Hematopoietic multipotent progenitor cell treated with erythropoietin and hydrocortisone succinate and interleukin-3 and kit ligand, for 8 days (in vitro differentiated cells): ENCODE measurements around the gene DND1.
"Not testable (repeated sequence)": the region's sequence is repeated elsewhere in the genome, so short reads cannot be mapped to it uniquely, and the experiment has no call there.

Experiments used
- DNase-seq: peaks from one replicate; pipeline ENCODE4 v3.0.0-alpha.2; 2015

Gene DND1

DNA sequence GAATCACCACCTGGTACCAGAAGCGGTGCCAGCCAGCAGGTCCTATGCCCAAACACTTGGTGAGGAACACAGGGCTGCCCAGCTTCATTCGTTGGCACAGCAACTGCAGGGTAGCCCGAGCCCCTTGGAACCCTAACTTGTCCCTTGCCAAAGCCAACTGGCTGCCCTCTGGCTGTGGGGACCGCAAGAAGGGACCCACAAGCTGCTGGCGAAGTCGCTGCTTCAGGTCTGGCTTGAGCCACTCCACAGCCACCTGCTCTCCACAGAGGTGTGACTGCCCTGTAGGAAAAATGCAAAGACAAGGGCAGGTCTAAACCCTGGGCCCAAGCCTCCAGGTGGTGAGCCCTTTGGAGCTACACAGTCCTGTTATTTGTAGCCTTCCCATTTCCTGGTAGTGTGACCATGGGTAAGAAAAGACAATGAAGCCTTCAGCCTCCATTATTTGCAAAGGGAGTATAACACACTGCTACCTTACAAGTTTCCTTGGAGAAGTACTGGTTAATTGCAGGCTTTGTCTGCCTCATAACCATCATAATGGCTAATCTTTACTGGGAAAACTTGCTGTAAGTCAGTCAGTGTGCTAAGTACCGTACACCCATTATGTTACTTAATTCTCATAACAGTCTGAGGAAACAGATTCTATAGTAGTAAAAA, 1.8 kb downstream of the DND1 start:
- no peak for DNase-seq

DNA sequence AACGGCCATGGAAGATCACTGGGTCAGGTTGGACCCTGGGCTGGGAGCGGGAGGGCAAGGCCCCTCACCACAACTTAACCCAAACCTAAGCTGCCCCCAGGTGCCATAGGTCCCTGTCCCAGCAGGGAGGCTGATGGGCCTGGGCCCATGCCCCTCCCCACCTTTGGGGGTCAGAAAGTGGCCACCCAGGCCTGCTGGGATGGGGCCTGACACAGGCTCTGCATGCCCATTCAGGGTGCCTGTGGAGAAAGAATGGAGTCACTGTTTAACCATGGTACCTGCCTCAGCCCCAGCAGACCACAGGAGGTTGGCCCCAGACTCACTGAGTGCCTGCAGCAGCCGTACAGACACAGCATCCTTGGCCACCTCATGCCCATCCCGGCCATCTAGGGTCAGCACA, 2.3 kb downstream of the DND1 start:
- not testable (repeated sequence) for DNase-seq

DNA sequence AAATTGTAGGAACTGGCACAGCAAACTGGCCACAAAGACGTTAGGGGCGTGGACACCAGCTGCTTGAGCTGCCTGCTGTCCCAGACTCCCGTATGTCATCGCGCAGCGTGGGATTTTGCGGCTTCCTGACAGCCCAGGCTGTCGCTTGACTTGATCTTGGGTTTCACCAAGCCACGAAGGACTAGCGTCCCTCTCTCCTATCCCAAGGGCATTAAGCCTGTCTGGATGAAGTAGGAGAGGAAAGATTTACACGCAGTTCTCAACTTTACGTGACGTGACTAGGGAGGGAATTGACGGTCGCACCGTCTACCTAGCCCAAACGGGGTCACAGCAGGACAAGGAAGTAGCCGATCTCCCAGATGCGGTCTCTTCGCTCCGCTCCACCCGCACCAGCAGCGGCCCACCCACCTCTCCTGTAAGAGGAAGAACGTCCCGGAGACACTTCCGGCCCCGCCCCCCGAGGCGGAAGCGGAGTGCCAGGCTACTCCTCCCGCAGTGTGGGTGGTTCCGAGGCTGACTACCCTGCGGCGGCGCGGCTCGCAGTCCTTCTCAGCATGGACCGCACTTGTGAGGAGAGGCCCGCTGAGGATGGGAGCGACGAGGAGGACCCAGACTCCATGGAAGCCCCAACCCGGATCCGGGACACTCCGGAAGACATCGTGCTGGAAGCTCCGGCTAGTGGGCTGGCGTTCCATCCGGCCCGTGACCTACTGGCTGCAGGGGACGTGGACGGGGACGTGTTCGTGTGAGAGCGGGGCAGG, 8.8 kb downstream of the DND1 start, which contains the start of gene WDR55:
WDR55 (plus strand) TSS at position 546 of the 761 bp plus-strand sequence; CDS start at position 555, 9 bp downstream.
- peak; percentile 97 for DNase-seq

DNA sequence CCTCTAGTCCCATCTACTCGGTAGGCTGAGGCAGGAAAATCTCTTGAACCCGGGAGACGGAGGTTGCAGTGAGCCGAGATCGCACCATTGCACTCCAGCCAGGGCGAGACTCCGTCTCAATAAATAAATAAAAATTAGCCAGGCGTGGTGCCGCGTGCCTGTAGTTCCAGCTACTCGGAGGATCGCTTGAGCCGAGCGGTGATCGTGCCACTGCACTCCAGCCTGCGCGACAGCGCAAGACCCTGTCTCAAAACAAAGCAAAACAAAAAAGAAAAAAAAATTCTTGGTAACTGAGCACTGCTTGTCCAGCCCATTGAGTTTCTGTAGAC, 9.4 kb downstream of the DND1 start:
- DNase-seq = no peak

DNA sequence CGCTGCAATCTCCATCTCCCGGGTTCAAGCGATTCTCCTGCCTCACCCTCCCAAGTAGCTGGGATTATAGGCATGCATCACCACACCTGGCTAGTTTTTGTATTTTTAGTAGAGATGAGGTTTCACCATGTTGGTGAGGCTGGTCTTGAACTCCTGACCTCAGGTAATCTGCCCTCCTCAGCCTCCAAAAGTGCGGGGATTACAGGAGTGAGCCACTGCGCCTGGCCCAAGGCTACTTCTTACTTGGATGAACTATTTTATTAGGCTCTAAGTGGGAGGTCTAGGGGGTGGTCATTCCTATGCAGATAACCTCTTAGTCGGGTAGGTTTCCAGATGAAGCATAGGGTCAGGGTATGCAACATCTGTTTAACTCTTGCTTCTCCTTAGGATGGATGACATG, 13.0 kb downstream of the DND1 start:
- DNase-seq = not testable (repeated sequence)

DNA sequence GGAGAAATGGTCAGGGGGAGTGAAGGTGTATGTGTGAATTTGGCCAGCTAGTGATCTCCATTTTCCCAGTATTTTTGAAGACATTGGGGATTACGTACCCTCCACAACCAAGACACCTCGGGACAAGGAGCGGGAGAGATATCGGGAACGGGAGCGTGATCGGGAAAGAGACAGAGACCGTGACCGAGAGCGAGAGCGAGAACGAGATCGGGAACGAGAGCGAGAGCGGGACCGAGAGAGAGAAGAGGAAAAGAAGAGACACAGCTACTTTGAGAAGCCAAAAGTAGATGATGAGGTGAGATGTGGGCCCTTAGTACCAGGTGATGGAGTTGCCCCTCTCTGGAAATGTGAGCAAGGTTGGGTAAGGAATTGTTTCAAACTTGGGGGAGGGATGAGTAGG, 14.5 kb downstream of the DND1 start:
- DNase-seq = no peak

DNA sequence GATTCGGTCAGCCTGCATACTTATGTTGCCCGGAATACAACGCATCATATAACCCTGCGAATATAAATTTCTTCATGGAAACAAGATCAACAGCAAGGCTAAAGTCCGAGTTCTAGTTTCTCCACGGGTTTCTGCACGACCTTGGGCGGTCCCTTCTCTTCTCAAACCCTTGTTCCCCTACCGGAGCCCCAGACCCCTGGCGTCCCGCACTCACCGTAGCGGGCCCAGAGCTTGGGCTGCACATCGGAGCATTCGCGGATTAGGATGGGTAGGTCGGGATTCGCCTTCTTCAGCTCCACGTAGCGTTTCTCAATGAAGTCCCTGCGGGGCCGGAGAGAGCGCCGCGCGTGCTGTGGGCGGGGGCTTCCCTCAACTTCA, 26.3 kb downstream of the DND1 start:
- peak; percentile 11 for DNase-seq

DNA sequence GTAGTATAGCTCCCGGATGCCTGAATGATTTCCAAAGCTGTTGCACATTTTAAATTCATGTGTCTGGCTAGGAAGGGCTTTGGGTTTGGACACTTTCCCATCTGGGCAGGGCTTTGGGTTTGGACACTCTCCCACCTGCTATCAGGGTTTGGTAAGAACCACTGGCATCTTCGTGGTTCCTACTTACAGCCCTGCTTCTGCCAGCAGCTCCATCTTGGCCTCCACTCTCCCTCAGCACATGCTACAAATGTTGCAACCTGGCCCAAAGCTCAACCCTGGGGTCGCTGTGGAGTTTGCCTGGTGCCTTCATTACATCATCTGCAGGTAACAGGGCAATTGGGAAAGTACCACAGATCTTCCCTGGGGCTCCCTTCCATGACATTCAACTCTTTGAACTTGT, 30.7 kb downstream of the DND1 start:
- DNase-seq = no peak

DNA sequence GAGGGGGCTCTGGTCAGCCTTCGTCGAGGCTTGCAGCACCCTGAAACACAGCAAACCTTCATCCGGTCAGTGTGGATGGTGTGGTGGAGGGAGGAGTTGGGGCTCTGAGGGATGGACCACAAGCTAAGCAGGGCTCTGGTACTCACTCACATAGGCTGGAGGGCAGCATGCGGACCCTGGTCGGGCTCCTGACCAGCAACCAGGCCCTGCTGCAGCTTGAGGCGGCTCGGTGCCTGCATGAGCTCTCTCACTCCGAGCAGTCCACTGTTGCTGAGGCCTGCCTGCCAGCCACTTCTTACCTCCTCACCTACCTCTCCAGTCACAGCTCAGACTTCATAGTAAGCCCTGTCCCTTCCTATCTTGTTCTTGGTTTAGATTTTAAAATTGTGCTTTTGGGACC, 31.7 kb downstream of the DND1 start:
- DNase-seq = no peak

DNA sequence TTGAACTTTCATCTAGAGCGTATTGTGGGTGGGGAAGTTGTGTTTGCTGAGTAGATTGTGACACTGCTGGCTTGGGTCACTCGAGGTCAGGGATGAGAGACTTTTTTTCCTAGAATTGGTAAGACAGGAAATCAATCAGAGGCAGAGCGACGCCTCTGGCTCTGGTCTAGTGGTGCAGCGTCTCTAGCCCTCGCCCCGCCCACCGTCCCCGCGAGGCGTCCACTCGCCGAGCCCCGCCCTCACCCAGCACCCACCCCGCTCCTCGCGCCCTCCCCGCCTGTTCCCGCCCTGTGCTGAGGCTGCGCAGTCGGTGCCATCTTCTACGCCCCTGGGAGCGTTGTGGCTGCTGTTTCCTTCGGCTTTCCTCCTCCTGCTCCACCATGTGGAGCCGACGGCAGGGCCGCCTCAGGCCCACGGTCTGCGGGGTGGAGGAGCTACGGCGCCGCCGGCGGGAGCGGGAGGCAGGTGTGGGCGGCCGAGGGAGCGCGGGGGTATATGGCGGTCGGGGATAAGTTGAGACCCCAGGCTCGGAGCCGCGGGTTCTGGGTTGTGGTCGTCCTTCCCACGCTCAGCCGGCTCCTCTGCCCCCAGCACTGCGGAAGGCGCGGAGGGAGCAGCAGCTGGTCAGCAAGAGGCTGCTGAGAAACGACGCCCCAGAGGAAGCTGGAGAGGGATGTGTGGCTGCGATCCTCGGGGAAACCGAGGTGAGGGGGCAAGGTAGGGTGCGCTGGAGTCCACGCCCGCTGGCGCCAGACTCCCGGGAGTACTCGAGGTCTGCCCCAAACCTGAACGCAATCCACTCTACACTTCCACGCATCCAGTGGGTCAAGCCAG, 34.0 kb downstream of the DND1 start, which contains the start of gene TMCO6:
TMCO6 (plus strand) TSS at position 304 of the 834 bp plus-strand sequence; CDS start at position 381, 77 bp downstream.
- DNase-seq = peak; percentile 98

DNA sequence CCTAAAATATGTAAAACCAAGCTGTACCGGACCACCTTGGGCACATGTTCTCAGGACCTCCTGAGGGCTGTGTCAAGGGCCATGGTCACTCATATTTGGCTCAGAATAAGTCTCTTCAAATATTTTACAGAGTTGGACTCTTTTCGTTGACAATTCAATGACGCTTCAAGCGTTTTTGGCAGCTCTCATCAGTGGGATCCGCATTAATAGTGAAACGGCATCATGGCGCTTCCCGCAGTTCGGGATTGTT, 34.6 kb downstream of the DND1 start:
- not testable (repeated sequence) for DNase-seq

DNA sequence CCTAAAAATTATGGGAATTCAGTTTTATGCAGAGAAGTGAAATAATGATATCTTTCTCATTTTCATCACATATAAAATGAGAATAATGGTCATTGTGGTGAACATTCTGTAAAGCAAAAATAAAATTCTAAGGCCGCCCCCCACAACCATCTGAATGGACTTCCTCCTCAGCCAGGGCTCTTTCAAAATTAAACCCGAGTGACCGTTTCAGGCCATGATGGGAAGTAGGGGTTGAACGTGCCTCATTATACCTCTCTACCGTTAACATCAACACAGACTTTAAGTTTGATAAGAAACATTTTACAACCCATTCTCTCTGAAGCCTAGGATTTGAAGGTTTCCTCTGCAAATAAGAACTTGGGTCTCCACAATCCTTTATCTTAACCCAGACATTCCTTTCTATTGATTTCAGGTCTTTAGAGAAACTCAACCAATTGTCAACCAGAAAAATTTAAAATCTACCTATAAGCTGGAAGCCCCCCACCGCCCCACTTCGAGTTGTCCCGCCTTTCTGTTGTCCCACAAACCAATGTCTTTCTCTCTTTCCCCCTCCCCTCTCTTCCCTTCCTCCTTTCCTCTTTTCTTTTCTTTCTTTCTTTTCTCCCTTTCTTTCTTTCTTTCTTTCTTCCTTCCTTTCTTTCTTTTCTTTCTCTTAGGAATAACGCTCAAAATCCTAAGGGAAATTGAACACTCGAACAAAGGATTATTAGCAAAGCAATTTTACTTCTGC, 35.8 kb downstream of the DND1 start:
- DNase-seq = no peak

DNA sequence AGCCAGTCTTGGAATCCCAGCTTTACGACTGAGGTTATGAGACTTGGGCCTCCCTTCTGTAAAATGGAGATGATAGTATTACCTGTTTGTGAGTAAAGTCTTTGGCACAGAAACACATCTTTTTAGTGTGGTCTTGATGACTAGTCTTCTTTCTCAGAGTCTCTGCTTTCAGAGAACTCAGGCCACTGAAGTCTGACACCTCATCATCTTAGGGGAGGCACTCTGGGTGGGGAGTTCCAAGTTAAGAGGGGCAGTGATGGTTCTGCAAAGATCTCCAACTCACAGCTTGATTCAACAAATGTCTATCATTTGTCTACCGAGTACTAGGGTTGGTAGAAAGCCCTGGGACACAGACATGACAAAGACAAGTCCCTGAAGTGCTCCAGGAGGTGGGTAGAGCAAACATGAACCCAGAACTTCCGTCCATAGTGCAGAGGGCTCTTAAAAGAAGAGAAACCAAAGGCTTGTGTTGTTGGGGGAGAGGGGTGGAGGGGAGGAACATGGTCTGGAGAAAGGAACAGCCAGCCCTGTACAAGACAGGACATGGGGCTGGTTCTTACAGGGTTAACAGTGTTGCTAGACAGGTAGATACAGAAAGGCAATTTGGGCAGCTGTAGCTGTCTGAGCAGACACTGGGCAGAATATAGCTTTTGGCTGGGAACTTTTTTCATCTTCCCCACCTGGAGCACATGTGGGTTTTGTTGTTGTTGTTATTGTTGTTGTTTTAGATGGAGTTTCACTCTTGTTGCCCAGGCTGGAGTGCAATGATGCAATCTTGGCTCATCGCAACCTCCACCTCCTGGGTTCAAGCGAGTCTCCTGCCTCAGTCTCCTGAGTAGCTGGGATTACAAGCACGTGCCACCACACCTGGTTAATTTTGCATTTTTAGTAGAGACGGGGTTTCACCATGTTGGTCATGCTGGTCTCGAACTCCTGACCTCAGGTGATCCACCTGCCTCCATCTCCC, 37.8 kb downstream of the DND1 start:
- DNase-seq = no peak

DNA sequence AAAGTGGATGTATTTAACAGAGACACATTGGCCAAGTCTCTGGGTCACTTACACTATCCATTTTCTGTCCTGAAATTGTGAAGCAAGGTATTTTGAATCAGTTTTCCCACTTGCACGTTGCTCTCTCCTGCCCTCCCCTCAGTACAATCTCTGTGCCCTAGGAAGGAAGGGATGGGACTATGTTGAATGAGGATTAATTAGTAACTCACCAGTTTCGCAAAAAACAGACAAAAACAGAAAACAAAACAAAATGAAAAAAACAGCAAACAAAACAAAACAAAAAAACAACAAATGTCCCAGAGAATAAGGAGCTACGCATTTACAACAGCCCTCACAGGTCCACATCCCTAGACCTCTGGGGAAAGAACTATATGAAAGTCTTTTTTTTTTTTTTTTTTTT, 39.3 kb downstream of the DND1 start:
- DNase-seq = no peak

DNA sequence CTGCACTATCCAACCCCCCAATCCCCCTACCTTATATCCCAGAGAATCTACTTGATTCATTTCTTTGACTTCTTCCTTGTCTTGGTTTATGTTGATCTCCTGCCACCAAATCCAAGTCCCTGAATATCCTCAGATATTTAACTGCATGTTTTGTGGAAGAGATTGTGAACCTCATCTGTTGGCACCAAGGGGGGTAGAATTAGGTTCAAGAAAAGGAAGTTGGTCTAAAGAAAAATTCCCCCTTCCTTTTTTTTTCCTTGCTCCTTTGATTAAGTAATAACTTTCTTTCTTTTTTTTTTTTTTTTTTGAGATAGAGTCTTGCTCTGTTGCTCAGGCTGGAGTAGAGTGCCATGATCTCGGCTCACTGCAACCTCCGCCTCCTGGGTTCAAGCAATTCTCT, 39.9 kb downstream of the DND1 start:
- DNase-seq = no peak

DNA sequence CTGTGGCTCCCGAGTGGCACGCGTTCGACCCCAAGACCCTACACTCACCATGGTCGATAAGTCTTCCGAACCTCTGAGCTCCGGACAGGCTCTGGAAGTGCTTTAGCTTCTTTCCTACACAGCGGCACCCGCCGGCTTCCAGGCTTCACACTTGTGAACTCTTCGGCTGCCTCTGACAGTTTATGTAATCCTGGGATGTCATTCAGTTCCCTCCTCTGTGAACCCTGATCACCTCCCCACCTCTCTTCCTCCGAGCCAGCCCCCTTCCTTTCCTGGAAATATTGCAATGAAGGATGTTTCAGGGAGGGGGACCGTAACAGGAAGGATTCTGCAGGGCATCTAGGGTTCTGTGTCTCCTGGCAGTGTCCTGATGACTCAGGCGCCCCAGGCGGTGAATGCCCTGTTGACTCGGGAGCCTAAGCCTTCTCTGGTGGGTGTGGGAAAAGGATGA, 40.3 kb downstream of the DND1 start, which contains the start of gene CD14:
CD14 (minus strand) TSS at position 155 of the 451 bp plus-strand sequence; CDS start at position 51, 104 bp downstream.
- DNase-seq = peak; percentile 28

DNA sequence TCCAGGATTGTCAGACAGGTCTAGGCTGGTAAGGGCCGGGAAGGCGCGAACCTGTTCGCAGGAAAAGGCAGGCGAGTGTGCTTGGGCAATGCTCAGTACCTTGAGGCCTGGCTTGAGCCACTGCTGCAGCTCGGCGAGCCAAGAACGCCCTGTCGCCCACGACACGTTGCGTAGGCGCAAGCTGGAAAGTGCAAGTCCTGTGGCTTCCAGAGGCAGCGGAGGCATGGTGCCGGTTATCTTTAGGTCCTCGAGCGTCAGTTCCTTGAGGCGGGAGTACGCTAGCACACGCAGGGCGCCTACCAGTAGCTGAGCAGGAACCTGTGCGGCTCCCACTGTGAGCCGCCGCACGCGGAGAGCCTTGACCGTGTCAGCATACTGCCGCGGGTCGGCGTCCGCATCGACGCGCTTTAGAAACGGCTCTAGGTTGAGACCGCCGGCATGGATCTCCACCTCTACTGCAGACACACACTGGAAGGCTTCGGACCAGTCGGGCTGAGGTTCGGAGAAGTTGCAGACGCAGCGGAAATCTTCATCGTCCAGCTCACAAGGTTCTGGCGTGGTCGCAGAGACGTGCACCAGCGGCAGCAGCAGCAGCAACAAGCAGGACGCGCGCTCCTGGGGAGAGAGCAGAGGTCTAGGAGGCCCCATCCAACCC, 40.9 kb downstream of the DND1 start:
- DNase-seq = peak; percentile 70

DNA sequence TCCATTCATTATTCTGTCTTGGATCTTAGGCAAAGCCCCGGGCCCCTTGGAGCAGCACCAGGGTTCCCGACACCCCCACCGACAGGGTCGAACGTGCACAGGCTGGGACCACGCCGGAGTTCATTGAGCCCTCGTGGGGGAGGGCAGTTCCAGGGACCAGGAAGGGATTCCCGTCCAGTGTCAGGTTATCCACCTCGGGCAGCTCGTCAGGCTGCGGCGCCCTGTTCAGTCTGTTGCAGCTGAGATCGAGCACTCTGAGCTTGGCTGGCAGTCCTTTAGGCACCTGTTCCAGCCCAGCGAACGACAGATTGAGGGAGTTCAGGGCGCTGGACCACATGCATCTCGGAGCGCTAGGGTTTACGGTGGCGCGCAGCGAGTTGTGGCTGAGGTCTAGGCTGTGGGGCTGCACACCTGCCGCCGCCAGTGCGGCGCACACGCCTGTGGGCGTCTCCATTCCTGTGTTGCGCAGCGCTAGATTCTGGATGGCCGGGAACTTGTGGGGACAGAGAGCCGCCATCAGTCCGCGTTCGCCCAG, 41.5 kb downstream of the DND1 start:
- DNase-seq = peak; percentile 8

DNA sequence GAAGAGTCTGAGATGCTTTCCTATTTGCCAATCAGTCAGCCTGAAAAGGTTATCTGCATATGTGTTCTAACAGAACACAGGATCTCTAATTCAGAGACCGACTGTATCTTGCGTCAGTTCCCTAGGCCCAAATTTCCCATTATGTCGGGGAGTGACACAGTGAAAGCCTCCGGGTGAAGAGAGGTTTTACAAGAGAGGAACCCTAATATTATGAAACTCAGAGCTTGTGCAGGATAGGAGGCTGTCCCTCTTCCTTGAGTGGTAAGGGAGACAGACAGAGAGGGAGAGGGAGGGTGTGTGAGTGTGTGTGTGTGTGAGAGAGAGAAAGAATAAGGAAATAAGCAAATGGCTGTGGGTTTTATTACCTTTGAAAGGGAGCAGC, 42.3 kb downstream of the DND1 start:
- no peak for DNase-seq

DNA sequence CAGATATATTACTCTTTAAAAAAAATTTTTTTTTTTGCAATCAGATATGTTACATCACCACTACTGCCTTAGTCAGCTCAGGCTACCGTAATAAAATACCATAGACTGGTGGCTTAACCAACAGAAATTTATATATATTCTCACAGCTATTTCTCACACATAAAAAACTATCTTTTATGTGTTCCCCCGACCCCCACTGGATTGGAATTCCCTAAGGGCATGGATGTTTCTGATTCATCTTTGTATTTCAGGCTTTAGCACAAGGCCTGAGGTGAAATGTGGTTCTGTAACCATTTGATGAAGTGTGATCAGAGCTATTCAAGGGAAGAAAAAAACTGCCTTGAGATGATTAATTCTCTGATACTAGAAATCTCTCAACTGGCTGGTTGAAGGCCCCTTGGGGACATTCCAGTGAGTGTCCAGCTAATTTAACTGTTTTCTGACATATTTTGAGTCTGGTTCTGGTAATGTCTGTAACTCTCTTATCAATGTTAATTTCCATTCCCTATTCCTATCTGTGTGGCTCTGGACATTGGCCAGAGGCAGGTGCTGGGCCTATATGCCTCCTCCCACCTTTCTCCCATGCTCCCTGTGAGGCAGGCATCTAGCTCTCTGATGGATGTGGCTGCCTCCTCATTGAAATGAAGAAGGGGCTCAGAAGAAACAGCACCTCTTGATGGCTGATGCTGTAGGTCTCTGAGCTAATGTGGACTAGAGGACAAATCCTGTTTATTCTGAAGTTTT, 42.9 kb downstream of the DND1 start:
- DNase-seq = no peak
